B cell (primary cell): Measurements from ENCODE around the gene MMP24. TPM values are rescaled to one million over a fixed set of nuclear protein-coding genes. Genes with fewer than 3 reads are reported as not detected.

Experiments used
- ATAC-seq: fragments of 200-7000 bp; cut with Tn5 transposase; one replicate; pipeline ENCODE4 v1.10.0; 2021; ENCODE audit warnings: low read depth, mild to moderate bottlenecking, moderate number of reproducible peaks, moderate library complexity
- CTCF ChIA-PET: fragments of 350-600 bp; sonication (Branson Sonifier 250); formaldehyde crosslinking; loops from one replicate; lab custom pipeline; 2021; ENCODE audit warnings: antibody characterized with exemption, inconsistent platforms; lab: Charles Lee
- POLR2A ChIA-PET: fragments of 350-600 bp; sonication (Branson Sonifier 250); formaldehyde crosslinking; loops from one replicate; lab custom pipeline; 2021; ENCODE audit warnings: antibody characterized with exemption; lab: Charles Lee
- DNase-seq: peaks from one replicate; pipeline ENCODE4 v3.0.0; 2013
- H2AFZ ChIP-seq: 2 replicates; pipeline ENCODE4 v1.6.1; 2012; ENCODE audit warnings: mild to moderate bottlenecking, low read depth, low read length; ENCODE audit not compliant: insufficient read depth, poor library complexity, severe bottlenecking
- H3K27ac ChIP-seq, 2 donors: 1 replicate in 1 of 2; 2 replicates in 1 of 2; pipeline ENCODE4 v1.5.1; 2012 to 2013; ENCODE audit warnings: low read length in 2 of 2, mild to moderate bottlenecking in 2 of 2, moderate library complexity in 1 of 2
- H3K27me3 ChIP-seq, 4 experiments: fragments of 200-600 bp in 1 of 4; sonication (generic) in 1 of 4; replicated peaks in 1 of 4; 1 replicate in 2 of 4; 2 replicates in 2 of 4; pipeline versions ENCODE4 v1.6.1 to v1.7.0; 2013 to 2016; ENCODE audit warnings: low read length in 3 of 4, mild to moderate bottlenecking in 2 of 4, mixed read lengths in 1 of 4, moderate library complexity in 1 of 4; ENCODE audit not compliant: insufficient read depth in 4 of 4, control insufficient read depth in 3 of 4; ENCODE audit errors: control extremely low read depth in 1 of 4
- H3K36me3 ChIP-seq, 2 experiments: replicated peaks in 1 of 2; 1 replicate in 1 of 2; 2 replicates in 1 of 2; pipeline versions ENCODE4 v1.6.1 to v1.7.1; 2013; ENCODE audit warnings: low read length in 1 of 2; ENCODE audit not compliant: insufficient read depth in 2 of 2, control insufficient read depth in 1 of 2; ENCODE audit errors: control extremely low read depth in 1 of 2, extremely low read depth in 1 of 2
- H3K4me1 ChIP-seq, 2 donors: fragments of 200-600 bp in 1 of 2; sonication (generic) in 1 of 2; 1 replicate in 1 of 2; 2 replicates in 1 of 2; pipeline versions ENCODE4 v1.5.1 to v1.6.1; 2013 to 2017; ENCODE audit warnings: low read length in 2 of 2; ENCODE audit not compliant: control insufficient read depth in 2 of 2, insufficient read depth in 2 of 2
- H3K4me2 ChIP-seq: replicated peaks from 2 replicates; pipeline ENCODE3; 2012; ENCODE audit warnings: mild to moderate bottlenecking, low read depth, low read length; ENCODE audit not compliant: poor library complexity, severe bottlenecking
- H3K4me3 ChIP-seq, 5 experiments: fragments of 200-600 bp in 1 of 5; sonication (generic) in 1 of 5; 1 replicate in 3 of 5; 2 replicates in 2 of 5; pipeline versions ENCODE4 v1.5.1 to v1.7.0; 2011 to 2016; ENCODE audit warnings: low read length in 4 of 5, mild to moderate bottlenecking in 4 of 5, low read depth in 2 of 5, control low read depth in 1 of 5, moderate library complexity in 1 of 5; ENCODE audit not compliant: insufficient read depth in 1 of 5; ENCODE audit errors: control extremely low read depth in 1 of 5, extremely low read depth in 1 of 5
- H3K79me2 ChIP-seq: fragments of 200-600 bp; sonication (generic); one replicate; pipeline ENCODE4 v1.6.0; 2016; ENCODE audit warnings: low read length; ENCODE audit not compliant: control insufficient read depth, insufficient read depth
- H3K9ac ChIP-seq: fragments of 200-600 bp; sonication (generic); 2 replicates; pipeline ENCODE4 v1.6.1; 2017; ENCODE audit warnings: mild to moderate bottlenecking, low read length, moderate library complexity
- H3K9me3 ChIP-seq, 3 donors: one replicate each; pipeline versions ENCODE4 v1.6.1 to v1.7.1; 2013; ENCODE audit warnings: low read length in 2 of 3; ENCODE audit not compliant: control insufficient read depth in 2 of 3, insufficient read depth in 1 of 3; ENCODE audit errors: control extremely low read depth in 1 of 3
- H4K20me1 ChIP-seq: 2 replicates; pipeline ENCODE4 v1.6.0; 2012; ENCODE audit warnings: mild to moderate bottlenecking, low read length; ENCODE audit not compliant: insufficient read depth, control insufficient read depth, poor library complexity, severe bottlenecking
- H3K27ac Mint-ChIP-seq: one replicate; pipeline ENCODE4 v1.8.0; 2021; ENCODE audit warnings: mixed read lengths
- H3K27me3 Mint-ChIP-seq: one replicate; pipeline ENCODE4 v1.8.0; 2021; ENCODE audit warnings: mixed read lengths
- H3K4me1 Mint-ChIP-seq: one replicate; pipeline ENCODE4 v1.8.0; 2021; ENCODE audit warnings: mixed read lengths
- H3K4me3 Mint-ChIP-seq: one replicate; pipeline ENCODE4 v1.8.0; 2021; ENCODE audit warnings: mixed read lengths
- H3K9me3 Mint-ChIP-seq: one replicate; pipeline ENCODE4 v1.8.0; 2022; ENCODE audit warnings: mixed read lengths; ENCODE audit not compliant: insufficient read depth
- EZH2 ChIP-seq: IDR thresholded peaks from 2 replicates; pipeline ENCODE4 v1.6.1; 2012; ENCODE audit warnings: borderline replicate concordance, low read depth, mild to moderate bottlenecking, moderate library complexity, low read length; ENCODE audit not compliant: insufficient read depth, poor library complexity, severe bottlenecking
- WGBS: methylation state at CpG from one replicate; pipeline ENCODE4 v1.1.5; 2013; ENCODE audit warnings: missing lambda C conversion rate; ENCODE audit not compliant: insufficient coverage; 5-methylcytosine and 5-hydroxymethylcytosine counted together
- intact Hi-C: fragments of 100-400 bp; cut with micrococcal nuclease; formaldehyde crosslinking; loops from one replicate; pipeline ENCODE4 v1.10.0; 2022
- polyA plus RNA-seq: library from polyadenylated mRNA; depleted of rRNA; stranded (reverse); fragments of >200 nt; gene quantifications from 2 replicates; pipeline ENCODE4 v1.2.3, GENCODE V29; 2012
- total RNA-seq, 2 donors: library from RNA; stranded (reverse); fragments of 120-200 nt in 1 of 2; gene quantifications; 1 replicate in 1 of 2; 2 replicates in 1 of 2; pipeline versions ENCODE4 v1.2.3 to v1.2.4, GENCODE V29; 2013 to 2022
- TF ChIP-seq, protein P1 (sequence below): fragments of 200-600 bp; IDR thresholded peaks from one replicate; pipeline ENCODE4 v1.8.0; 2022; ENCODE audit warnings: antibody characterized with exemption, mild to moderate bottlenecking

MMP24 gene
- total and polyA plus RNA-seq, 2 donors (not counting 1 experiment from before 2014, with no cell fraction given) = not detected

GRCh38 chr20:35311822-35312221, 85.3 kb downstream of the MMP24 start:
- WGBS = 100% methylated on average over 1 of the region's 5 CpGs
- H3K4me3 Mint-ChIP-seq = no peak overlapping the region
- Histone ChIP-seq H3K4me1 (no peaks in the 10 kb centered on the region), H4K20me1 (no peaks in the 10 kb centered on the region), H3K27ac (no peak overlapping the region), H3K9ac (no peak overlapping the region), H3K79me2 (no peaks in the 10 kb centered on the region), H3K9me3 (no peaks in the 10 kb centered on the region), H3K27me3 (no peaks in the 10 kb centered on the region), H3K4me3 (no peak overlapping the region), H2AFZ (no peak overlapping the region), H3K36me3 (peaks cover 0 to 2% of the 10 kb centered on the region in 2 experiments), H3K4me2 (no peak overlapping the region)
- ATAC-seq (no peak), DNase-seq (no peak)
- no peak for TF ChIP-seq EZH2
- TF ChIP-seq, protein P1, sequence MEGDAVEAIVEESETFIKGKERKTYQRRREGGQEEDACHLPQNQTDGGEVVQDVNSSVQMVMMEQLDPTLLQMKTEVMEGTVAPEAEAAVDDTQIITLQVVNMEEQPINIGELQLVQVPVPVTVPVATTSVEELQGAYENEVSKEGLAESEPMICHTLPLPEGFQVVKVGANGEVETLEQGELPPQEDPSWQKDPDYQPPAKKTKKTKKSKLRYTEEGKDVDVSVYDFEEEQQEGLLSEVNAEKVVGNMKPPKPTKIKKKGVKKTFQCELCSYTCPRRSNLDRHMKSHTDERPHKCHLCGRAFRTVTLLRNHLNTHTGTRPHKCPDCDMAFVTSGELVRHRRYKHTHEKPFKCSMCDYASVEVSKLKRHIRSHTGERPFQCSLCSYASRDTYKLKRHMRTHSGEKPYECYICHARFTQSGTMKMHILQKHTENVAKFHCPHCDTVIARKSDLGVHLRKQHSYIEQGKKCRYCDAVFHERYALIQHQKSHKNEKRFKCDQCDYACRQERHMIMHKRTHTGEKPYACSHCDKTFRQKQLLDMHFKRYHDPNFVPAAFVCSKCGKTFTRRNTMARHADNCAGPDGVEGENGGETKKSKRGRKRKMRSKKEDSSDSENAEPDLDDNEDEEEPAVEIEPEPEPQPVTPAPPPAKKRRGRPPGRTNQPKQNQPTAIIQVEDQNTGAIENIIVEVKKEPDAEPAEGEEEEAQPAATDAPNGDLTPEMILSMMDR = no peak
- ChIA-PET POLR2A (no interaction called here), CTCF (interaction anchor here (1.3 kb wide), 1 partner anchor 9 kb away, joined by 4 read pairs; no protein-coding TSS in a partner anchor)
- H3K4me1 Mint-ChIP-seq = no peaks in the 10 kb centered on the region
- H3K27me3 Mint-ChIP-seq = no peaks in the 10 kb centered on the region
- intact Hi-C loops = no loop called here
- H3K9me3 Mint-ChIP-seq = no peaks in the 10 kb centered on the region
- no peak overlapping the region for H3K27ac Mint-ChIP-seq

DNA sequence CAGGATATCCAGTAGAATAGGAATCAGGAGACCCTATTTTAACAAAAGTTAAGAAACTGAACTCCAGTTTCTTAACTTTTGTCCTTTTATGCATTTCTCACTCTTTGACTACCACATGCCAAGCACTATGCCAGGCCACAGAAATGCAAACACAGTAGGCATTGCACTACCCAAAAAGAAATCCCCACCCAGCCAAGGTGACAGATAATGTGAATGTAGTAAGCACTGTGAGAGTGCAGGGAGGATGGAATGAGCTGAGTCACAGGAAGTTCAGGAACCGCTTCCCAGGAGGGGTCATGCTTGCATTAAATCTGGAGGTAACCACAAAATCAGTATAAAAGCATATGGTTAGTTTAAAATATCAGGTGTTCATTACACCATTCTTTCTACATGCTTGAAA, 85.8 kb downstream of the MMP24 start:
- no CpG with 5 or more reads among the region's 1 CpG for WGBS
- no peak for ATAC-seq
- no peak overlapping the region for H3K27ac Mint-ChIP-seq

More for the DNA sequence above, 85.8 kb downstream of the MMP24 start:
- Histone ChIP-seq H3K27ac (no peak overlapping the region), H3K9ac (no peak overlapping the region), H3K27me3 (no peaks in the 10 kb centered on the region), H3K4me1 (no peaks in the 10 kb centered on the region), H3K4me2 (no peak overlapping the region), H3K9me3 (no peaks in the 10 kb centered on the region), H4K20me1 (no peaks in the 10 kb centered on the region), H3K4me3 (no peak overlapping the region), H3K36me3 (peaks cover 0 to 3% of the 10 kb centered on the region in 2 experiments), H2AFZ (no peak overlapping the region), H3K79me2 (no peaks in the 10 kb centered on the region)
- no peak for TF ChIP-seq EZH2
- TF ChIP-seq, protein P1 = no peak
- ChIA-PET POLR2A (no interaction called here), CTCF (interaction anchor here (1.3 kb wide), 1 partner anchor 10 kb away, joined by 4 read pairs; no protein-coding TSS in a partner anchor)
- no peak for DNase-seq
- Mint-ChIP-seq H3K27me3 (no peaks in the 10 kb centered on the region), H3K4me3 (no peak overlapping the region), H3K4me1 (no peaks in the 10 kb centered on the region), H3K9me3 (no peaks in the 10 kb centered on the region)
- intact Hi-C loops = no loop called here
